Measurements from ENCODE around the gene ANXA7.
A peak's percentile ranks its signal among the peaks of the same experiment; 100 is the strongest.
"Not testable (repeated sequence)": the region's sequence is repeated elsewhere in the genome, so short reads cannot be mapped to it uniquely, and the experiment has no call there.

The ANXA7 gene

DNA sequence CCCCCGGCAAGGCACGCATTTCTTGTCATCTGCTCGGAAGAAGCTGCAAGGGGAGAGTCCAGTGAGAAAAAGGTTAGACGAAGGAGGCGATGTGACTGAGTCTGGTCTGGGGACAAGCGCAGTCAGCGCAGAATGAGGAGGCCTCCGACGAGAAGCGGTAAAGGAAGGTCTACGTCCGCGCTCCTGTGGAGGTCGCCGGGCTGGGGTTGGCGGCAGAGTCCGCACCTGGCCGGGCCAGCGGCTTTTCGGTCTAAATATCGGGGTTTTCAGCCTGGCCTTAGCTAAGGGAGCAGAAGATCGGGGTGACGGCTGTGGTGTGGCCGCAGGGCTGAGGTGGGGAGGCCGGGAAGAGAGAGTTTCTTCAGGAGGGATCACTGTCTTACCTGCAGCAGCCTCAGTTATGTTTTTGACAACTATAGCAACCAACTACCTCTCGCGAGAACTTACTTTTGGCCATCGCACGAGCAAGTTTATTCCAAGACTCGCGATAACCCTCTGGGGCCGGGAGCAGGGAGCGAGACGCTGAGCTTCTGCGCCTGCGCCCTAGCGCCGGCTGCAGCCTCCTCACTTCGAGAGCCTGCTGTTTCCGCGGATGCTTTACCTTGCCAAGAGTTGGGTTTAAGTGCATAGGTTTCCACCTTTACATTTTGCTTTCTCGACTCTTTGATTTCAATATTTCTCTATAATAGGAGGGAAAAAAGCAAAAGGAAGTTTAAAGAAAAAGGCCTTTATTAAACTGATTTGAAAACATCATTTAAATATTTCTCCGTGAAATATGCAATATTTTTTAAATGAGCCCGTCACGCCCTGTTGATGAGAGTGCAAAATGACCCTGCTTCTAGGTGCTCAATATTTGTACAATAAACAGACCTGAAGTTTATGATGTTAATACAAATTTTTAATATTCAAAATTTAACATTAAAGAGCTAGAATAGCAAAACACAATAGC is 55.3 kb downstream of the ANXA7 start, which contains the start of gene CFAP70:
TSS of gene CFAP70 (minus strand) at position 534 of the 949 bp plus-strand sequence. CDS start 4,068 bp downstream, outside the sequence.
- in situ Hi-C loops (cut with HindIII; ENCODE audit: low pct_ligation_motif_present, low pct_unique_long_range_greater_than_20kb, low sequenced_read_pairs), result no loop called here
- peak; percentile 99 for DNase-seq

DNA sequence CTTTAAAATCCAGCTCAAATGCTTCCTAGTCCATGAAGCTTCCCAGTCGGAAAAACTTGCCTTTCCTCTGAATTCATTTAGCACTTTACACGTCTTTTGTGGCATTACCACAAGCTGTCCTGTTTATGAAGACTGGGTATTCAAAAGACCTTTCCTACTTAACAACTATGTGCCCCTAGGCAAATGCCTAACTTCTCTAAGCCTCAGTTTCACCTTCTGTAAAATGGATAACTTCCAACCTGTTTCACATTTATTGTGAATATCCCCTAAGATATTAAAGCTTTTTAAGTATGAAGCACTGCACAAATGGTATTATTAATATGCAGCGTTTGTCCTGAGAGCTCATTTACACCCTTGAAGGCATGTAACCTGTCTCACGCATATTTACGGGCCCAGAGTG is 56.0 kb downstream of the ANXA7 start:
- no peak for DNase-seq
- in situ Hi-C loops (cut with HindIII; ENCODE audit: low pct_ligation_motif_present, low pct_unique_long_range_greater_than_20kb, low sequenced_read_pairs), result no loop called here

DNA sequence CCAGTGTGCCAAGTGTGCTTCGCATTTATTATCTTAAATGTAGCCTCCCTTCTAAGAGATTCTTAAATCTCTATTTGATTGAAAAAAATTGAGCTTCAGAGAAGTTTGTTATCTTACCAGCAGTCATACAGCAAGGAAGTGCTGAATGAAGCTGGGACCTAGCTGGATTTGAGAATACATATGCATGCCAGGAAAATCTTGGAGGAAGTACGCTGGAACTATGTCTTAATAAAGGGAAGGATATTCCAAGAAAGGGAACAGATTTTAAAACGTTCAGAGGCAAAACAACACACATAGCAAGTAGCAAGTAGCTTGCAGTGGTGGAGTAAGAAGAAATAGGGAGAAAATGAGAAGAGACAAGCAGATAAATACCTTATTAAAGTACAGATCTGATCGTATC is 56.7 kb downstream of the ANXA7 start:
- DNase-seq, result no peak
- in situ Hi-C loops (cut with HindIII; ENCODE audit: low pct_ligation_motif_present, low pct_unique_long_range_greater_than_20kb, low sequenced_read_pairs), result no loop called here

DNA sequence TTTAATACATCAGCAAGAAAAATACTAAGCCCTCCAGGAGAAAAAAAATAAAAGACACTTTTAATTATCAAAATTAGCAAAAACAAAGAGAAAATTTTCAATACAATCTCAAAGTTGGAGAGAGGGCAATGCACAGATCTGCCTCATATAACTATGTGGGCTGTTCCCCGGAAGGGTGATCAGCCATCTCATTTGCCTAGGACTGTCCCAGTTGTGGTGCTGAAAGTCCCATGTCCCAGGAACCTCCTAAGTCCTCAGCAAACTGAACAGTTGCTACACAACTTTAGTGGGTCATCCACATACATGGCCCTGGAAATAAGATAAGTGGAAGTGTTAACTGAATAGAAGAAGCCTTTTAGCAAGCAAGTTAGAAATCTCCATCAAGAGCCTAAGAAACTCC is 69.6 kb downstream of the ANXA7 start:
- in situ Hi-C loops (cut with HindIII; ENCODE audit: low pct_ligation_motif_present, low pct_unique_long_range_greater_than_20kb, low sequenced_read_pairs), result no loop called here
- no peak for DNase-seq

DNA sequence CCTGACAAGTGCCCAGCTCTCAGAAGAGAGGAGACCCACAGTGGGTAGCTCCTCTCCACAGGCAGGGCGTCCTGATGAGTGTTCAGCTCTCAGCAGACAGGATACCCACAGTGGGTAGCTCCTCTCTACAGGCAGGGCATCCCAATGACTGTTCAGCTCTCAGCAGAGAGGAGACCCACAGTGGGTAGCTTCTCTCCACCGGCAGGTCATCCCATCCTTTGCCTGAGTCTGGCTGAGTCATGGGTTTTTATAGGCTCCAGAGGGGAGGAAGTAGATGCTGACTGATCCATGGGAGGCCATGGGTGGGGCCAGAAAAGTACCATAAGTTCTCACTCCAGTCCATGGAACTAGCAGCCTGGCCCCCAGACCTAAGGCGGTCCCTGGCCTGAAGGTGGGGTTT is 73.7 kb downstream of the ANXA7 start:
- DNase-seq, result no peak
- in situ Hi-C loops (cut with HindIII; ENCODE audit: low pct_ligation_motif_present, low pct_unique_long_range_greater_than_20kb, low sequenced_read_pairs), result no loop called here

DNA sequence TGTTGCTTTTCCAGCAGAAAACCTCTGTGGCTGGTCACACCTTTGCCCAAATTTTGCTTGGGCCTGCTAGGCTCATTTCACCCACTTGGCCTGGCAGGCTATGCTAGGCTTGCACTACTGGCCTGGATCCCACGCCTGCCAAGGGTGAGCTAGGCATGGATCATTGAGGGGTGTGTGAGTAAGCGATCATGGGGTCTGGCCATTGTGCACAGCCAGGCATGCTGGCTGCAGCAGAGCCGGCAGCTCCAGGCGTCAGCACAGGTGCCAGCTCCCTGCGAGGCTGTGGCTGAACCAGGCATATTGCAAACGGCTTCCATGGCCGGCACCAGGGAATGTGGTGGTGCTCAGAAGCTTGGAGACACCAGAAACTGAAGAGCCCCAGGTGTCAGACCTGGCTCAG is 74.4 kb downstream of the ANXA7 start:
- in situ Hi-C loops (cut with HindIII; ENCODE audit: low pct_ligation_motif_present, low pct_unique_long_range_greater_than_20kb, low sequenced_read_pairs), result no loop called here

DNA sequence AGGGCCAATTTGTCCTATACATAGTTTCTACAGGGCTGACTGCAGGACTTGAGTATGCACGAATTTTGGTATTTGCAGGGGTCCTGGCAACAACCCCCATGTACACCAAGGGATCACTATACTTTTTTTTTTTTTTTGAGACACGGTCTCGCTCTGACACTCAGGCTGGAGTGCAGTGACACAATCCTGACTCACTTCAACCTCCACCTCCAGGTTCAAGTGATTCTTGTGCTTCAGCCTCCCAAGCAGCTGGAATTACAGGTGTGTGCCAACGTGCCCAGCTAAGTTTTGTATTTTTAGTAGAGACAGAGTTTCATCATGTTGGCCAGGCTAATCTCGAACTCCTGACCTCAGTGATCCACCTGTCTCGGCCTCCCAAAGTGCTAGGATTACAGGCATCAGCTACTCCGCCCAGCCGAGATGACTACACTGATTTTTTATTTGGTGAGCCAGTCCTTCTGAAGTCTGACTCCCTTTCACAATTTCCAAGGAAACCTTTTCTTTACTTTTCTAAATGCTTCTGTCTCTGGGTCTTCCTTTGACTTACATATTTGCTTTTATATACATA is 75.0 kb downstream of the ANXA7 start:
- in situ Hi-C loops (cut with HindIII; ENCODE audit: low pct_ligation_motif_present, low pct_unique_long_range_greater_than_20kb, low sequenced_read_pairs), result no loop called here
- DNase-seq, result no peak

More for the DNA sequence above, 74.4 kb downstream of the ANXA7 start:
- no peak for DNase-seq

DNA sequence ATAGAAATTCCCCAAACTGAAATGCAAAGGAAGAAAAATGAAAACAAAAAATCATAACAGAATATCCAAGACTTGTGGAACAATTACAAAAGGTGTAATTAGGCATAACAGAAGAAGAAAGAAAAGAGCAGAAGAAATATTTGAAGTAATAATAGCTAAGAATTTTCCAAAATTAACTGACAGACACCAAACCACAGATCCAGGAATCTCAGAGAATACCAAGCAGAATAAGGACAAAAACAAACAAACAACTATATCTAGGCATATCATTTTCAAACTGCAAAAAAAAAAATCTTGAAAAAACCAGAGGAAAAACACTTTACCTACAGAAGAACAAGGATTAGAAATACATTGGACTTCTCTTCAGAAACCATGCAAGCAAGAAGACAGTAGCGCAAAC is 80.7 kb downstream of the ANXA7 start:
- no peak for DNase-seq
- in situ Hi-C loops (cut with HindIII; ENCODE audit: low pct_ligation_motif_present, low pct_unique_long_range_greater_than_20kb, low sequenced_read_pairs), result no loop called here

DNA sequence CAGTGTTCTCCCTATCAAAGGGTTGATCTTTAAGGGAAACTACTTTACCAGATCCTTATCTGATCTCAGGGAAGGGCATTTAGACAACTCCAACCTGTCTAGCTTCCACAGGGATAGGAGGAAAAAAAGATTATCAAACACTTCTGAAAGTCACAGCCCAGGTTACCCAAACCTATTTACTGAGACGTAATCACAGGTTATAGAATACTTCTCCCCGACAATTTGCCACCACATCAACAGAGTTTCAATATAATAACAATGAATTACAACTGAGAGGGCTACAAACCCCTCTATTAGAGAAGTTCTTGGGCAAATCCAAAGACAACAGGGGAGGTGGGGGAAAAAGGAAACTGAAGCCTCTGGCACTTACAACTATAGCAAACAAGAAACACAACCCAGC is 81.5 kb downstream of the ANXA7 start:
- DNase-seq, result no peak
- in situ Hi-C loops (cut with HindIII; ENCODE audit: low pct_ligation_motif_present, low pct_unique_long_range_greater_than_20kb, low sequenced_read_pairs), result no loop called here

DNA sequence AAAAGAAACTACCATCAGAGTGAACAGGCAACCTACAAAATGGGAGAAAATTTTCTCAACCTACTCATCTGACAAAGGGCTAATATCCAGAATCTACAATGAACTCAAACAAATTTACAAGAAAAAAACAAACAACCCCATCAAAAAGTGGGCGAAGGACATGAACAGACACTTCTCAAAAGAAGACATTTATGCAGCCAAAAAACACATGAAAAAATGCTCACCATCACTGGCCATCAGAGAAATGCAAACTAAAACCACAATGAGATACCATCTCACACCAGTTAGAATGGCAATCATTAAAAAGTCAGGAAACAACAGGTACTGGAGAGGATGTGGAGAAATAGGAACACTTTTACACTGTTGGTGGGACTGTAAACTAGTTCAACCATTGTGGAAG is 85.3 kb downstream of the ANXA7 start:
- DNase-seq; in situ Hi-C loops (cut with HindIII; ENCODE audit: low pct_ligation_motif_present, low pct_unique_long_range_greater_than_20kb, low sequenced_read_pairs): not testable (repeated sequence)

DNA sequence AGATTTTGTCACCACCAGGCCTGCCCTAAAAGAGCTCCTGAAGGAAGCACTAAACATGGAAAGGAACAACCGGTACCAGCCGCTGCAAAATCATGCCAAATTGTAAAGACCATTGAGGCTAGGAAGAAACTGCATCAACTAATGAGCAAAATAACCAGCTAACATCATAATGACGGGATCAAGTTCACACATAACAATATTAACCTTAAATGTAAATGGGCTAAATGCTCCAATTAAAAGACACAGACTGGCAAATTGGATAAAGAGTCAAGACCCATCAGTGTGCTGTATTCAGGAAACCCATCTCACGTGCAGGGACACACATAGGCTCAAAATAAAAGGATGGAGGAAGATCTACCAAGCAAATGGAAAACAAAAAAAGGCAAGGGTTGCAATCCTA is 88.6 kb downstream of the ANXA7 start:
- DNase-seq; in situ Hi-C loops (cut with HindIII; ENCODE audit: low pct_ligation_motif_present, low pct_unique_long_range_greater_than_20kb, low sequenced_read_pairs): not testable (repeated sequence)

Measured in ACHN (cell line).